HL-60 (cell line): ENCODE data around the gene MFAP1.

Source experiments
- DNase-seq, 2 experiments: peaks; one replicate each; pipeline ENCODE4 v3.0.0-alpha.2; 2010 to 2020; ENCODE audit warnings: low read depth in 1 of 2, low spot score in 1 of 2
- H3K27ac ChIP-seq: fragments of 250-450 bp; sonication (Bioruptor Pico); replicated peaks from 2 replicates; pipeline ENCODE4 v1.5.1; 2020; ENCODE audit warnings: mild to moderate bottlenecking, moderate library complexity
- H3K27me3 ChIP-seq: fragments of 250-450 bp; sonication (Bioruptor Pico); 2 replicates; pipeline ENCODE4 v1.5.1; 2021; ENCODE audit warnings: mild to moderate bottlenecking, moderate library complexity; ENCODE audit not compliant: insufficient read depth, poor library complexity, severe bottlenecking
- H3K4me3 ChIP-seq: replicated peaks from 2 replicates; pipeline ENCODE4 v1.5.1; 2011; ENCODE audit warnings: mild to moderate bottlenecking, control low read depth, low read length; ENCODE audit not compliant: insufficient read depth
- GABPA ChIP-seq: IDR thresholded peaks from 2 replicates; pipeline ENCODE4 v1.6.1; 2012; ENCODE audit warnings: low read depth
- POLR2AphosphoS5 ChIP-seq: IDR thresholded peaks from 2 replicates; pipeline ENCODE4 v1.6.1; 2012; ENCODE audit warnings: low read depth
- REST ChIP-seq: IDR thresholded peaks from 2 replicates; pipeline ENCODE4 v1.6.1; 2012; ENCODE audit warnings: low read depth; ENCODE audit not compliant: insufficient replicate concordance
- SPI1 ChIP-seq: IDR thresholded peaks from 2 replicates; pipeline ENCODE4 v1.6.1; 2012; ENCODE audit warnings: low read depth, mild to moderate bottlenecking, borderline replicate concordance
- TF ChIP-seq, protein P1 (sequence below): IDR thresholded peaks from one replicate; pipeline ENCODE4 v1.5.1; 2011; ENCODE audit warnings: low read length, control low read depth, inconsistent platforms; ENCODE audit not compliant: insufficient read depth

Gene MFAP1

GRCh38 chr15:43774062-43774461 is 50.4 kb downstream of the MFAP1 start:
- H3K4me3 ChIP-seq = no peak overlapping the region
- H3K27ac ChIP-seq = no peak overlapping the region
- no peaks in the 10 kb centered on the region for H3K27me3 ChIP-seq
- no peak for DNase-seq
- TF ChIP-seq, protein P1, sequence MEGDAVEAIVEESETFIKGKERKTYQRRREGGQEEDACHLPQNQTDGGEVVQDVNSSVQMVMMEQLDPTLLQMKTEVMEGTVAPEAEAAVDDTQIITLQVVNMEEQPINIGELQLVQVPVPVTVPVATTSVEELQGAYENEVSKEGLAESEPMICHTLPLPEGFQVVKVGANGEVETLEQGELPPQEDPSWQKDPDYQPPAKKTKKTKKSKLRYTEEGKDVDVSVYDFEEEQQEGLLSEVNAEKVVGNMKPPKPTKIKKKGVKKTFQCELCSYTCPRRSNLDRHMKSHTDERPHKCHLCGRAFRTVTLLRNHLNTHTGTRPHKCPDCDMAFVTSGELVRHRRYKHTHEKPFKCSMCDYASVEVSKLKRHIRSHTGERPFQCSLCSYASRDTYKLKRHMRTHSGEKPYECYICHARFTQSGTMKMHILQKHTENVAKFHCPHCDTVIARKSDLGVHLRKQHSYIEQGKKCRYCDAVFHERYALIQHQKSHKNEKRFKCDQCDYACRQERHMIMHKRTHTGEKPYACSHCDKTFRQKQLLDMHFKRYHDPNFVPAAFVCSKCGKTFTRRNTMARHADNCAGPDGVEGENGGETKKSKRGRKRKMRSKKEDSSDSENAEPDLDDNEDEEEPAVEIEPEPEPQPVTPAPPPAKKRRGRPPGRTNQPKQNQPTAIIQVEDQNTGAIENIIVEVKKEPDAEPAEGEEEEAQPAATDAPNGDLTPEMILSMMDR = no peak
- no peak for TF ChIP-seq POLR2AphosphoS5
- no peak for TF ChIP-seq SPI1
- no peak for TF ChIP-seq REST
- TF ChIP-seq GABPA = no peak

DNA sequence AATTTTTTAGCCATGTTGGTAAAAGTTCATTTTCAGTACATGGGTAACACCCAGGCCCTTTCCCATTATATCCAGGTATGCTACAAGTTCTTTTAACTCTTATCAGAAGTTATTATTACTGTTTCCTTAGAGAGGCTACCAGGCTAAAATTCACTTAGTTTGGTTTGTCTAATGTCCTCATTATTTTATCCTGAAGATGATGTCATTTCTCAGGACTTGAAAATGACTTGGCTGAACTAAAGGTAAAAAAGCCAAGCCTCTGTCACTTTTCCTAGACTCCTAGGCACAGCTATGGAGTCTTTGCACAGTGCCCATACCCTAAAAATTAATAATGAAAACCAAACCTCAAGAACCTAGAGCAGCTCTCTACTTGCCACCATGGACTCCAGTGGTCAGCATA is 51.9 kb downstream of the MFAP1 start:
- no peaks in the 10 kb centered on the region for H3K27me3 ChIP-seq
- no peak for TF ChIP-seq GABPA
- TF ChIP-seq, protein P1 = no peak
- no peak for TF ChIP-seq REST
- no peak for TF ChIP-seq POLR2AphosphoS5
- TF ChIP-seq SPI1 = no peak
- no peak overlapping the region for H3K4me3 ChIP-seq
- H3K27ac ChIP-seq = no peak overlapping the region
- no peak for DNase-seq

- Histone ChIP-seq H3K4me3 (no peak overlapping the region), H3K27ac (no peak overlapping the region), H3K27me3 (no peaks in the 10 kb centered on the region)
- DNase-seq = no peak
- TF ChIP-seq REST (no peak), SPI1 (no peak), POLR2AphosphoS5 (no peak), GABPA (no peak)
- TF ChIP-seq, protein P1 = no peak
Observed at GRCh38 chr15:43771816-43772215, 52.7 kb downstream of the MFAP1 start.
